HL-60 (cell line): Measurements from ENCODE around the gene RYR2.

Experiments
- DNase-seq, 2 experiments: peaks; one replicate each; pipeline ENCODE4 v3.0.0-alpha.2; 2010 to 2020; ENCODE audit warnings: low read depth in 1 of 2, low spot score in 1 of 2
- H3K27ac ChIP-seq: fragments of 250-450 bp; sonication (Bioruptor Pico); replicated peaks from 2 replicates; pipeline ENCODE4 v1.5.1; 2020; ENCODE audit warnings: mild to moderate bottlenecking, moderate library complexity
- H3K27me3 ChIP-seq: fragments of 250-450 bp; sonication (Bioruptor Pico); 2 replicates; pipeline ENCODE4 v1.5.1; 2021; ENCODE audit warnings: mild to moderate bottlenecking, moderate library complexity; ENCODE audit not compliant: insufficient read depth, poor library complexity, severe bottlenecking
- H3K4me3 ChIP-seq: replicated peaks from 2 replicates; pipeline ENCODE4 v1.5.1; 2011; ENCODE audit warnings: mild to moderate bottlenecking, control low read depth, low read length; ENCODE audit not compliant: insufficient read depth
- CTCF ChIP-seq: IDR thresholded peaks from one replicate; pipeline ENCODE4 v1.5.1; 2011; ENCODE audit warnings: low read length, control low read depth, inconsistent platforms; ENCODE audit not compliant: insufficient read depth
- GABPA ChIP-seq: IDR thresholded peaks from 2 replicates; pipeline ENCODE4 v1.6.1; 2012; ENCODE audit warnings: low read depth
- POLR2AphosphoS5 ChIP-seq: IDR thresholded peaks from 2 replicates; pipeline ENCODE4 v1.6.1; 2012; ENCODE audit warnings: low read depth
- REST ChIP-seq: IDR thresholded peaks from 2 replicates; pipeline ENCODE4 v1.6.1; 2012; ENCODE audit warnings: low read depth; ENCODE audit not compliant: insufficient replicate concordance
- SPI1 ChIP-seq: IDR thresholded peaks from 2 replicates; pipeline ENCODE4 v1.6.1; 2012; ENCODE audit warnings: low read depth, mild to moderate bottlenecking, borderline replicate concordance

The RYR2 gene

GRCh38 chr1:237711281-237711680 is 669.3 kb downstream of the RYR2 start:
- DNase-seq: no peak
- Histone ChIP-seq H3K27ac (no peak overlapping the region), H3K4me3 (no peak overlapping the region), H3K27me3 (no peaks in the 10 kb centered on the region)
- TF ChIP-seq REST: no peak

- H3K4me3 ChIP-seq: no peak overlapping the region
- TF ChIP-seq POLR2AphosphoS5: no peak
- no peak for TF ChIP-seq CTCF
- no peak for TF ChIP-seq SPI1
- no peak for TF ChIP-seq REST
- DNase-seq: no peak
- H3K27ac ChIP-seq: no peak overlapping the region
- H3K27me3 ChIP-seq: no peaks in the 10 kb centered on the region
These were observed 670.1 kb downstream of the RYR2 start for GRCh38 chr1:237712082-237712481.

GRCh38 chr1:237712586-237713157 is 670.7 kb downstream of the RYR2 start:
- no peak for DNase-seq
- no peak overlapping the region for H3K27ac ChIP-seq
- no peak for TF ChIP-seq REST

GRCh38 chr1:237713916-237714315 is 671.9 kb downstream of the RYR2 start:
- Histone ChIP-seq H3K27ac (no peak overlapping the region), H3K4me3 (no peak overlapping the region), H3K27me3 (no peaks in the 10 kb centered on the region)
- DNase-seq: no peak
- TF ChIP-seq REST (no peak), SPI1 (no peak), POLR2AphosphoS5 (no peak), GABPA (no peak), CTCF (no peak)

More at GRCh38 chr1:237712586-237713157, 670.7 kb downstream of the RYR2 start:
- Histone ChIP-seq H3K27me3 (no peaks in the 10 kb centered on the region), H3K4me3 (no peak overlapping the region)
